GM19395 (cell line): ENCODE results near the gene PRKG1.
"Not testable (repeated sequence)": the region's sequence is repeated elsewhere in the genome, so short reads cannot be mapped to it uniquely, and the experiment has no call there.

Source experiments
- ATAC-seq: cut with Tn5 transposase; IDR thresholded peaks from one replicate; pipeline ENCODE4 v1.9.1; 2021; ENCODE audit warnings: mild to moderate bottlenecking, moderate library complexity; ENCODE audit not compliant: unreplicated experiment

The PRKG1 gene

DNA sequence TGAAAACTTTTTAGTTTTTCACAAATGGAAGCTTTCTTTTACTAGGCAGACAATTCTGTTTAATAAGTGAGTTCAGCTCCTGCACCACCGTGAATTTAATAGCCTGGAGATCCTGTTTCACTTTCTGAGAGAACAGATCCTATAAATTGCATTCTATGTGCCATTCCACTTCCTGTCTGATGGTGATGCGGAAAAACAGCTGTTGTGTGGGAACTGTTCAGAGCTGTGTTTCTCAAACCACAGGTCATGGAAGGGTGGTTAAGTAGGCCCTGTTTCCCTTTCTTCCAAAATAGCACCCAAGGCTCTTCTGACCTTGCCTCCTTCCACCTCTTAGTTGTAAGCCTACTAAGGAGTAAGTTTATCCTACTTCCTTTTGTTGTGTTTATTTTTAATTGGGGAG, 1142.6 kb downstream of the PRKG1 start:
- peak; percentile 77 for ATAC-seq

GRCh38 chr10:52217531-52217930, 1143.2 kb downstream of the PRKG1 start:
- no peak for ATAC-seq

DNA sequence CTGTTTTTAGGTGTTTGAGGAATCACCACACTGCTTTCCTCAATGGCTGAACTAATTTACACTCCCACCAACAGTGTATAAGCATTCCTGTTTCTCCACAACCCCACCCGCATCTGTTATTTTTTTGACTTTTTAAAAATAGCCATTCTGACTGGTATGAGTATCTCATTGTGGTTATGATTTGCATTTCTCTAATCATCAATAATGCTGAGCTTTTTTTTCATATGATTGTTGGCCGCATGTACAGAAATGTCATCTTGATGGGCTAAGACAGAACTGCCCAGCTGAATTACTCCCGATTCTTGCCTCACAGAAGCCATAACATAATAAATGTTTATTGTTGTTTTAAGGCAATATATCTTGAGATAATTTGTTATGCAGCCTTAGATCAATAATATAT, 1146.7 kb downstream of the PRKG1 start:
- ATAC-seq: no peak

GRCh38 chr10:52221923-52222322, 1147.6 kb downstream of the PRKG1 start:
- ATAC-seq: no peak

GRCh38 chr10:52226197-52226847, 1152.0 kb downstream of the PRKG1 start:
- no peak for ATAC-seq

DNA sequence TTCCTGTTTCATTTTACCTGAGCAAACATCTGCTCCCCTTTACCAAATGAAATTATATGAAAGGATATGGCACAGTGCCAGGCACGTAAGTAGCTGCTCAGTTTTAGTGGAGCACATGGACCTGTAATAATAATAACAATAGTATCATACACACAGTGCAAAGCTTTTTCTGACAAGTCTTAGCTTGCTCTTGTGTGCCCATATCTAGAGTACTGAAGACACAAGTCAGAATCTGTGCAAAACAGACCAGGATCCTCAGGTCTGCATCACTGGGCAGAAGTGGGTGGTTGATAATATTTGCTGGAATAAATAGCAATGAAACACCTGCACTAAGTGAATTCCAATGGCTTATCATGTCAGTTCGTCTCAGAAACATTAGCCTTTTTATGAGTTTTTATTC, 1154.3 kb downstream of the PRKG1 start:
- no peak for ATAC-seq

- no peak for ATAC-seq
These were observed 1155.1 kb downstream of the PRKG1 start for GRCh38 chr10:52229291-52229931.

GRCh38 chr10:52232561-52233350, 1158.5 kb downstream of the PRKG1 start:
- ATAC-seq: peak; percentile 98

DNA sequence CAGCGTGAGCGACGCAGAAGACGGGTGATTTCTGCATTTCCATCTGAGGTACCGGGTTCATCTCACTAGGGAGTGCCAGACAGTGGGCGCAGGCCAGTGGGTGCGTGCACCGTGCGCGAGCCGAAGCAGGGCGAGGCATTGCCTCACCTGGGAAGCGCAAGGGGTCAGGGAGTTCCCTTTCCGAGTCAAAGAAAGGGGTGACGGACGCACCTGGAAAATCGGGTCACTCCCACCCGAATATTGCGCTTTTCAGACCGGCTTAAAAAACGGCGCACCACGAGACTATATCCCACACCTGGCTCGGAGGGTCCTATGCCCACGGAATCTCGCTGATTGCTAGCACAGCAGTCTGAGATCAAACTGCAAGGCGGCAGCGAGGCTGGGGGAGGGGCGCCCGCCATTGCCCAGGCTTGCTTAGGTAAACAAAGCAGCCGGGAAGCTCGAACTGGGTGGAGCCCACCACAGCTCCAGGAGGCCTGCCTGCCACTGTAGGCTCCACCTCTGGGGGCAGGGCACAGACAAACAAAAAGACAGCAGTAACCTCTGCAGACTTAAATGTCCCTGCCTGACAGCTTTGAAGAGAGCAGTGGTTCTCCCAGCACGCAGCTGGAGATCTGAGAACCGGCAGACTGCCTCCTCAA, 1159.2 kb downstream of the PRKG1 start:
- not testable (repeated sequence) for ATAC-seq

DNA sequence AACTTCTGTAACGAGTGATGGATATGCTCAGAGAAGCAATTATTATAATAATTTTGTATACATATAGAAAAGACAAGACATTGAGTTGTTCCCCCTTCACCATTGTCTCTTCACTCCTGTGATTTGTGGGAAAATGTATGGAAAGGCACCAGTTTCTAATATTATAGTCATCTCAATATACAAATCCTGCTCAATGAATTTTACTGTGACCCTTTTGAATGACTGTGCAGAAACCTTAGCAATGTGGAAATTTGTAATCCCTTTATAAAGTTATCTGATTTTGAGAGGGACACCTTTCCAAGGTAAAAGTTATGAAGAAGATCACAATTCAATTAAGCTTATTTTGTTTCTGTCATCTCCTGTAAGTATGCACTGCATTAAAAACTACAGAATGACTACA, 1165.5 kb downstream of the PRKG1 start:
- no peak for ATAC-seq

DNA sequence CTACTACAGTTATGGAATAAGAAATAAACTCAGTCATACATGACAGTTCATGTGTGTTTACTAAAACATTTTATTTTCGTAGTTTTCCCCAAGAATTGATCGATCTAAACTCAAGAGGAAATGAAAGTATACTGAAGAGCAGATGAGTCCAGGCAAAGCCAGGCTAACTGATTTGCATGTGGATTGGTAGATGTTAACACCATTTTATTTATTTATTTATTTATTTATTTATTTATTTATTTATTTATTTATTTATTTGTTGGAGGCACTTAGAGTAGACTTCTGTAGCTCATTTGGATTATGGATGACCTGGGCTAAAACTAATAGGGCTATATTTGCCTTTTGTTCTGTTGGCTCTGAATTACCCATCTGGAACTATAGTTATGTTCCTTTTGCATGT, 1171.3 kb downstream of the PRKG1 start:
- ATAC-seq: no peak

- not testable (repeated sequence) for ATAC-seq
These were observed 1173.6 kb downstream of the PRKG1 start for GRCh38 chr10:52247929-52248328.

- ATAC-seq: no peak
These were observed 1174.5 kb downstream of the PRKG1 start for GRCh38 chr10:52248697-52249306.

DNA sequence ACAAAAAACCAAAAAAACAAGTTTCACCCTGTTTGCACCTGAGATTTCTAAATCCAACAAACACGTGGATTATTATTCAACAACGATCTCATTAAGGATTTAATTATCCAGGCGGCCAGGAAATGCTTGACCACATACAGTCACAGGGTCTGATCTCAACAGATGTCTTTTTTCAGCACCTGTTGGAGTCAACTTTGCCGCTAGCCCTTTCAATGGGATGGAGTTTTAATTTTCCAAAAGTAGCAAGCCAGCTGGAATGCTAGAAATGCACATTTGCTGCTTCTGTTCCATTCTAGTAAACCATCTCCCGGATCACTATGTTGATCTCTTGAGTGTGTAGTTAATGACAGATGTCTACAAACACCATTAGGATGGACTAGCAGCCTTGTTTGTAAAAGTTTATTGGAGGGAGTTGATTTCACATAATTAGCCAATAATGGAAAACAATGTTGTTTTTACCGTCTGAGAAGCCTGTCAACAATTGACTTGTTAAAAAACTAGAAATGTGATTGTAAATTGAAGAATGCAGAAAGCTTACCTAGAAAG, 1175.6 kb downstream of the PRKG1 start:
- ATAC-seq: no peak

DNA sequence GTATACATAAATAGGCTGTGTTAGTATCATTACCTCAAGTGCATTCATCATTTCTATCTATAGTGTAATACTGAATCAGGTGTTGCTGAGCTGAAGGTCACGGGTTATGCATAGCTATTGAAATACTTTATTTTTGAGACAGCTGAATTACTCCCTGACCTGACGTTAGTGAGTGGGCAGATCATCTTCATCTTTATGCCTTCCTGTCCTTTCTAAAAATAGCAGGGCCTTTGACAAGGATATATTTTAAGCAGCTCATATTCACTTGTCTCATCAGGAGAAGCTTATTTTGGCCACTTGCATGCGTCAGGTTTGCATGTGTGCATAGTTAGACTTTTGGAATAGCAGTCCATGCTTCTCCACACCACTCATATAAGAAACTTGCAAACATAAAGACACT, 1176.2 kb downstream of the PRKG1 start:
- ATAC-seq: no peak

DNA sequence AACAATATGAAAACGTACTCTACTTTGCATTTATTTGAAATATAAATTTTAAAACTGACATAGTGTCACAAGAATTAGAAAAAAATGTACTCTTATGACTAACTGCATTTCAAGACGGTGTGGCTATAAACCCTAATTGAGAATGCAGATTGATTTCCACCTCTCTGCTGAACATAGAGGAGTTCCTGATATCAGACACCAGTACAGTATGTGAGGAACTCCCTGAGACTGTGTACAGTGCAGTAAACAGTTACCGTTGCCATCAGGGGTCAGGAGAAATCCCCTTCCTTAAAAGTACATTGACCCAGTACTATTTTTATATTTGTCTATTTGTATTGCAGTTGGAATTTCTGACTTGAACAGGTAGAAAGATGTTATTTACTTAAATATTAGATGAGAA, 1178.0 kb downstream of the PRKG1 start:
- ATAC-seq: no peak

DNA sequence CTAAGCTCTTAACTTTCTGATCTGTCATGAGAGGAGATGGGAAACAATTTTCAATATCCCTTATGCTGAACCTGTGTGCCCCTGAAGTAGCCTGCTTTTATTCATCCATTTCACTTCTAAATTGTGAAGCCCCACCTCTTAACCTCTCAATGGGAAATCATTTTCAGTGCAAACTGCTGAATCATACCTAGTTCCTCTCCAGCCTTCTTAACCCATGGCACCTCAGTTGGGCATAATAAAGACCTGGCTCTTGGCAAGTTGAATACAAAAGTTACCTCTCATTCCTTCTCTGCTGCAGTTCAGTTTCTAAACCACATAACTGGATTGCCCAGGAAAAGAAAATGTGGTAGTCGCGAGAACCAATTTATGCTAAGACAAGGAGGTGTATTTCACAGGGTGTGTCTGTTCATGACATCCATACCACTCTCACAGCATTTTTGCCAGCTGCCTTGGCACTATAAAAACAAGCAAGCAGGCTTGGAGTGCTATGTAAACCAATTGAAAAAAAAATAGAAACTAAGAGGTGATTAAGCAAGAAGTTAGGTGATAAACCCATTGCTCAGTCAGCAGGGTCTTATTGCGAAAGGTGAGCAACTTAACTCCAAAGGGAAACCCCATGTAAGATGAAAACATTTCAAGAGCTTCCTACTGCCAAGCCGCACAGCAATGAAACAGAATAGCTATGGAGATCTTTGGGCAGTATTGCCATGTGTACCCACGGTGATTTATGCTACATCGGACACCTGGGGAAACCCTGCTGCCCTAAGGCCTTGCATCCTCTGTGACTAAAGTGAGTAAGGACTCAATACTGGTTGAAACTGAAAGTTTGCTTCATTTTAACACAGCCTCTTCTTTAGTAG, 1182.8 kb downstream of the PRKG1 start:
- peak; percentile 100 for ATAC-seq

DNA sequence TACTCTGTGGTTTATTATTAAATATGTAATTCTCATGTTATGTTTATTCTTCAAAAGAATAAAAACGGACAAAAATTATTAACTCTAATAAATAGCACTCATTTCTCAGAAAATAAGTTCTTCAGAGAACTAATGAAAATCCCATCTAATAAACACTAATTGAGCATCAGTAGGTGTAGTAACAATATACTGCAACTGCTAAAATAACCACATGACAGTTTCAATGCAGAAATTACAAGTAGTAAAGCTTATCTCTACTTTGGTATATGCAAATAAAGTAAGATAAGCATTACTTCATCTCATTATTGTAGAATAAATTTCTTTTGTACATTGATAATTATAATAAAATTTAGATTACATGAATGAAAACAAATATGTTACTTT, 1183.4 kb downstream of the PRKG1 start:
- peak; percentile 89 for ATAC-seq

GRCh38 chr10:52258799-52259425, 1184.6 kb downstream of the PRKG1 start:
- ATAC-seq: no peak
